ENCODE data around the gene DCAF7. TPM values are rescaled to one million over a fixed set of nuclear protein-coding genes. Genes with fewer than 3 reads are reported as not detected.

Gene DCAF7
- total RNA-seq, 1 donor from 2014 or later, result 135 TPM

DNA sequence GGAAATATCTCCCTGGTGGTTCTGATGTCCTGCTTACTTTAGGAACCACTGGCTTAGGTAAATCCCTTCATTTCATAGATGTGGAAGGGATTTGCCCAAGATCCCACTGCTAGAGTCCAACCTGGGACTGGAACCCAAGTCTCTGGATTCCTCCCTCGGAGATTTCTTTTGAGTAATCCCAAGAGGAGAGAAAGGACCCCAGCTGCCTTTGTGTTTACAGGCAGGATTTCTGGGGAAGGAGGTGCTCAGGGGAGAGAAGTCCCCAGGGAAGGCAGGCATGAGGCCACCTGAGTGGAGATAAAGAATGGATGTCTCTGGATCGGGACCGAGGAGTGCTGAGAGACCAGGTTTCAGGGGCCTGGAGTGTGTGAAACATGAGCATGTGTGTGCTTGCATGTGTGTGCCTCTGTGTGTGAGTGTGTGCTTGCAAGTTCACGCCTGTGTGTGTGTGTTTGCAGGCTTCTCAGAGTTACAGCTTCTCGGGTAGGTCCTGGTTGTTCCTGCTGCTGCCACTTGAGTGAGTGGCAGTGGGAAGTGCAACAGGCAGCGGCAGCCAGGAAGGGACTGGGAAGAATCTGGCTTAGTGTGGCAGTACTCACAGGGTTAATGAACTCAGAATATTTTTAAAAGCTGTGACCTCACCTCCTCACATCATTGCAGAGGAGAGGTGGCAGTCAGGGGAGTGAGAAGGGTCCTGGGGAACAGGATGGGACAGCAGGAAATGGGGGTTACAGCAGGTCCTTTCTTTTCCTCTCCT, 24.9 kb upstream of the DCAF7 start:
- Mint-ChIP-seq H3K27me3 (peaks cover 31% of the 10 kb centered on the region), H3K9me3 (ENCODE audit: low read depth) (no peaks in the 10 kb centered on the region), H3K36me3 (ENCODE audit: insufficient read depth) (no peaks in the 10 kb centered on the region), H3K4me3 (ENCODE audit: low read depth) (peak overlapping the region; percentile 14), H3K4me1 (ENCODE audit: low read depth) (peaks cover 5% of the 10 kb centered on the region), H3K27ac (no peak overlapping the region)
- DNase-seq (ENCODE audit: low spot score, unreplicated experiment), result no peak
- TF ChIP-seq, protein P1, sequence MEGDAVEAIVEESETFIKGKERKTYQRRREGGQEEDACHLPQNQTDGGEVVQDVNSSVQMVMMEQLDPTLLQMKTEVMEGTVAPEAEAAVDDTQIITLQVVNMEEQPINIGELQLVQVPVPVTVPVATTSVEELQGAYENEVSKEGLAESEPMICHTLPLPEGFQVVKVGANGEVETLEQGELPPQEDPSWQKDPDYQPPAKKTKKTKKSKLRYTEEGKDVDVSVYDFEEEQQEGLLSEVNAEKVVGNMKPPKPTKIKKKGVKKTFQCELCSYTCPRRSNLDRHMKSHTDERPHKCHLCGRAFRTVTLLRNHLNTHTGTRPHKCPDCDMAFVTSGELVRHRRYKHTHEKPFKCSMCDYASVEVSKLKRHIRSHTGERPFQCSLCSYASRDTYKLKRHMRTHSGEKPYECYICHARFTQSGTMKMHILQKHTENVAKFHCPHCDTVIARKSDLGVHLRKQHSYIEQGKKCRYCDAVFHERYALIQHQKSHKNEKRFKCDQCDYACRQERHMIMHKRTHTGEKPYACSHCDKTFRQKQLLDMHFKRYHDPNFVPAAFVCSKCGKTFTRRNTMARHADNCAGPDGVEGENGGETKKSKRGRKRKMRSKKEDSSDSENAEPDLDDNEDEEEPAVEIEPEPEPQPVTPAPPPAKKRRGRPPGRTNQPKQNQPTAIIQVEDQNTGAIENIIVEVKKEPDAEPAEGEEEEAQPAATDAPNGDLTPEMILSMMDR (IDR thresholded peaks at IDR 0.05; ENCODE audit: unreplicated experiment), result no peak

DNA sequence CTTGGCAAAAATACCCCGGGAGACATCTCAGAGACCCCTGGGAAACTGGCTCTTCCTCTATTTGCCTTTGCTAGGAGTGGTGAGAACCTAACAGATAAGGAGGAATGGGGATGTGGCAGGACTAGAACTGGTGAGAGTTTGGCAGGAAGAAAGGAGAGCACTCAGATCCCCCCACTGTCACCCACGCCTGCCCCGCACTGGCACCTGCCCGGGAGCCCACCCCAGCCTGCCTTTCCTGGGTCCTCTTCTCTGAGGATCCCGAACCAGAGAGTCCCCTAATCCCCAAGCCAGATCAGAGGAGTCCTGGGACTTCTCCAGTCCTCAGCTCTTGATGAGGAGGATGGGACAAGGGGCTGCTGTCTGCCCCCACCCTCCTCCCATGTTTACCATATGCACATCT, 23.4 kb upstream of the DCAF7 start:
- Mint-ChIP-seq H3K4me1 (ENCODE audit: low read depth) (peaks cover 3% of the 10 kb centered on the region), H3K9me3 (ENCODE audit: low read depth) (no peaks in the 10 kb centered on the region), H3K36me3 (ENCODE audit: insufficient read depth) (no peaks in the 10 kb centered on the region), H3K27me3 (peaks cover 31% of the 10 kb centered on the region), H3K27ac (no peak overlapping the region), H3K4me3 (ENCODE audit: low read depth) (no peak overlapping the region)
- no peak for DNase-seq (ENCODE audit: low spot score, unreplicated experiment)
- TF ChIP-seq, protein P1 (IDR thresholded peaks at IDR 0.05; ENCODE audit: unreplicated experiment), result no peak

DNA sequence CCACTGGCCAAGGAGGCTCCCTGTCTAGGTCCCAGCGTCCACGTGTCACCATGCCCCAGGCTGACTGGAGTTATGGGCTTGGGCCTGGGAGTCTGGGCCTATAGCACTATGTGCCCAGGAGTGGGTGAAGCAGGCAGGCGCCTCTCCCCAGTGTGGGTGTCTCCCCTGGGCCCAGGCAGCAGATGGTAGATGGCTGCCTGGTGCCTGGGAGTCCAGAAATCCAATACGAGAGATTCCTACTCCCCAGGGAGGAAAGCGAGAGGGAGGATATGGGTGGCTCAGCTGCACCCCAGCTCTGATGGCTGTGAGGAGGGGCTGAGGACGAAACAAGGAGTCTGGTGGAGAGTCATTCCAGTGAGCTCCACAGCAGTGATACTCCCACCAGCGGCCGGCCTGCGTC, 22.1 kb upstream of the DCAF7 start:
- Mint-ChIP-seq H3K27me3 (peaks cover 31% of the 10 kb centered on the region), H3K4me3 (ENCODE audit: low read depth) (no peak overlapping the region), H3K4me1 (ENCODE audit: low read depth) (peaks cover 3% of the 10 kb centered on the region), H3K27ac (no peak overlapping the region), H3K36me3 (ENCODE audit: insufficient read depth) (no peaks in the 10 kb centered on the region), H3K9me3 (ENCODE audit: low read depth) (no peaks in the 10 kb centered on the region)
- no peak for DNase-seq (ENCODE audit: low spot score, unreplicated experiment)
- TF ChIP-seq, protein P1 (IDR thresholded peaks at IDR 0.05; ENCODE audit: unreplicated experiment), result no peak

DNA sequence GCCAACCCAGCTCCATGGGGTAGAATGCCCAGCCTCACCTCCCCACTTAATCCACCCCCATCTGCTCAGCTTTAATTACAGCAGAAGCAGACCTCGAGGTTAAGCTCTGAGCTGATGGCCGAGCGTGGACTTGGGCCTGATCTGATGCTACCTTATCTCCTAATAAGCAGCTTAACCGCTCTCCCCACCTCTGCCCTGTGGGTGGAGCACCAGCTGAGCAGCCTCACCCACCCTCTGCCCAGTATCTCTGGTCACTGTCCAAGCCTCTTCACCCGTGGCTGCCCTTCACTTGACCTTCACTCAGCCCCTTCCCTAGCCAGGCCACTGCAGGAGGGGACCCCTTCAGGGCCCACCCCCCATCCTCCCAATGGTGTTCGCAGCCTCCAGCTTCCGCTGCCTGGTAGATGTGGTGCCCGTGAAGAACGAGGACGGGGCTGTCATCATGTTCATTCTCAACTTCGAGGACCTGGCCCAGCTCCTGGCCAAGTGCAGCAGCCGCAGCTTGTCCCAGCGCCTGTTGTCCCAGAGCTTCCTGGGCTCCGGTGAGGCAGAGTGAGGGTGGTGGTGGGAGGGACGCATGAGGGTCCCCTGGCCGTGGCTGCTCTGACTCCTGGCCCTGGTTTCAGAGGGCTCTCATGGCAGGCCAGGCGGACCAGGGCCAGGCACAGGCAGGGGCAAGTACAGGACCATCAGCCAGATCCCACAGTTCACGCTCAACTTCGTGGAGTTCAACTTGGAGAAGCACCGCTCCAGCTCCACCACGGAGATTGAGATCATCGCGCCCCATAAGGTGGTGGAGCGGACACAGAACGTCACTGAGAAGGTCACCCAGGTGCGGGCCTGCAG, 20.3 kb upstream of the DCAF7 start:
- no peaks in the 10 kb centered on the region for H3K36me3 Mint-ChIP-seq (ENCODE audit: insufficient read depth)
- H3K27ac Mint-ChIP-seq, result no peak overlapping the region
- no peaks in the 10 kb centered on the region for H3K9me3 Mint-ChIP-seq (ENCODE audit: low read depth)
- H3K4me3 Mint-ChIP-seq (ENCODE audit: low read depth), result no peak overlapping the region
- peaks cover 21% of the 10 kb centered on the region for H3K27me3 Mint-ChIP-seq
- no peak for DNase-seq (ENCODE audit: low spot score, unreplicated experiment)
- TF ChIP-seq, protein P1 (IDR thresholded peaks at IDR 0.05; ENCODE audit: unreplicated experiment), result no peak
- no peaks in the 10 kb centered on the region for H3K4me1 Mint-ChIP-seq (ENCODE audit: low read depth)

DNA sequence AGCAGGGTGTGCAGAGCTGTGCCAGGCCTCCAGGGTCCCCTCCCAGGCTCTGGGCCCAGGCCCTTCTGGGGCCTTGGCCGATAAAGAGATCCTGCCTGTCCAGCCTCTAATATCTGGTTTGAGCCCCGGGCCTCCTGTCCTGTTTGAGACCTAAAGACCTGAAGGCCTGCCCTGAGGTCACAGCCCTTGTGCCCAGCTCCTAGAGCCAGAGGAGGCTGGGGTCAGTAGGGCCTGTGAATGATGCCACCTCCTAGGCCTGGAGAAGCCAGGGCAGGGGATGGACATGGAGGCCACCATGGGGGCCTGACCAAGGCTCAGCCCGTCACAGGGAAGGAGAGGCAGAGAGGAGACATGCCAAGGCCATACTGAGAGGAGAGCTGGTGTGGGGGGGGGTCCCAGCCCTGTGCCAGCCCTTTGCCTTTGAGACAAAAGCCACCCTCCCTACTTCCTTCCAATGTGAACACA, 19.7 kb upstream of the DCAF7 start:
- H3K27ac Mint-ChIP-seq, result no peak overlapping the region
- DNase-seq (ENCODE audit: low spot score, unreplicated experiment), result no peak
- no peaks in the 10 kb centered on the region for H3K9me3 Mint-ChIP-seq (ENCODE audit: low read depth)
- no peaks in the 10 kb centered on the region for H3K36me3 Mint-ChIP-seq (ENCODE audit: insufficient read depth)
- no peaks in the 10 kb centered on the region for H3K4me1 Mint-ChIP-seq (ENCODE audit: low read depth)
- TF ChIP-seq, protein P1 (IDR thresholded peaks at IDR 0.05; ENCODE audit: unreplicated experiment), result no peak
- H3K4me3 Mint-ChIP-seq (ENCODE audit: low read depth), result no peak overlapping the region
- peaks cover 18% of the 10 kb centered on the region for H3K27me3 Mint-ChIP-seq
